H54 (cell line): ENCODE results near the gene AHI1.

Source experiments
- DNase-seq: peaks from one replicate; pipeline ENCODE4 v3.0.0; 2011; ENCODE audit warnings: low spot score, mixed read lengths; ENCODE audit not compliant: insufficient read length
- FAIRE-seq: peaks from 3 replicates; lab custom pipeline; 2011; peaks lifted over from hg19 to GRCh38; lab: Jason Lieb, UNC
- POLR2A ChIP-seq: IDR thresholded peaks from 2 replicates; pipeline ENCODE4 v1.6.1; 2011; ENCODE audit warnings: low read depth, mild to moderate bottlenecking, low read length

AHI1 gene

DNA sequence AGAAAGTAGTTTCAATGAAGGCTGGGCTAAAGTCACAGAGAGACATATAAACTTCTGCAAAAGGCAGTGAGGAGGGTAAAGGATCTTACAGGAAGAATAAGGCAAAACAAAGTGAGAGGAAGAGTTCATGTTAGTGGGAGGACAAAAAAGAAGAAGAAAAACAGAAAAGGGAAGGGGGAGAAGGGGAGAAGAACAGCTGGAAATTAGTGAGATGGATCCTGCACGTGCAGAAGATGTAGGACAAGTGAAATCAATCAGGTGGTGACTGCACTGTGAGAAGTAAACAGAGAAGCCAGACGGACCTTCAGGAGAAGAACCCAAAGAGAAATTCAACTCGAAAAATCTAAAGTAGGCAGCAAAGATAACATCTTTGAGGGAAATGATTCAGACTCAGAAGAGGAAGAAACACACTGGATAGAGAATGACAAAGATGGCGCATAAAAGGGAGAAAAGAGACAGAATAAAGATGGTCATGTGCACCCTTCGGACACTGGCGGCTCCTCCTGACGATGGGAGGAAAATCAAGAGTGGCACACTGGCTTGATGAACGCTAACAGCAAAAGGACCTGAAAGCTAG is 210.5 kb downstream of the AHI1 start:
- DNase-seq (no peak), FAIRE-seq (no peak)
- no peak for TF ChIP-seq POLR2A

DNA sequence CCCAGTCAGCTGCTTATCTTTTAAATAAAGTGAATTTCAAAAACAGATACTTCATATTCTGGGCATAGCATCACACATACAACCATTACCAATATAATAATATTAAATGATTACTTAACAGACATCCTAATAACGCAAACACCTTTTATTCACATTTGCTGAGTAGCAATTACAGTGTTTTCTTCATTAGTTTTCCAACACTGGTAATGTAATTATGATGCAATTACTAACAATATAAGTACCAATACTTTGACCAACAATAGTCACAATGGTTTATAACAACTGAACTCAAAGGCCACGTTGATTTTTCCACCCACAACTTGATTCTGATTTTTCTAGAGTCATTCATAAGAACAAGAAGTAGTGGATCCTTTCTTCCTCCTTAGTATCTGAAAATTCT is 212.4 kb downstream of the AHI1 start:
- no peak for FAIRE-seq
- no peak for TF ChIP-seq POLR2A
- DNase-seq = no peak

DNA sequence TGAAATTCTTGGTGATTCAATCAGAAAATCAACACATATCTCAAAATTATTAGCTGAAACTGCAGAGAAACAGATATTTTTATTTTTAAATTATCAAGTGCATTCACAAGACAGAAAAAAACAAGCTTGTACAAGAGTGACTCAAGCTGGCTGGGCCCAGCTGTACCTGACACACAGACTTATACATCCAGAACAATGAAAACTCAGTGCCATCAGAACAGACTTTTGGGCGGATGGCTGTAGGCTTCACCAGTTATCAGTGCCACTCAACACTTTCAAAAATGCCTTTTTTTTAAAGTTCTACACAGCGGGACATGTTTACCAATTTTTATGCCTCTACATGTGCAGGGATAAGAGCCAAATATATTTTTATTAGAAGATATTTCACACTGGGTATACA is 213.6 kb downstream of the AHI1 start:
- FAIRE-seq (no peak), DNase-seq (no peak)
- TF ChIP-seq POLR2A = no peak

DNA sequence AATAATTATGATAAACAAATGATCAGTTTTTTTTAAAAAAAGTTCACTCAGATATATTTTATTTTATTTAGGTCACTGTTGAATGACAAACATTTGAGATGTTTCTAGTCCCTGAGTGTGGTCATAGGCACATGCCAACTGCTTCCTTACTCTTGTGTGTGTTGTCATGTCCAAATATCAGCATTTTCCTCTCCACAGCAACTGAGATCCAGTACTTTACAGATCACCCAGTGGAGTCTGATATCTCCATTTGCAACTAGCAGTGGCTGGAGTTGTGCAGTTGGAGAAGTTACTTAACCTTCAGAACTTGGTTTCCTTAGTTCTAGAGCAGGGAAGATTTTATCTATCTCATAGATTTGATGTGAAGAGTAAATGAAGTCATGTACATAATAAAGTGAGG is 215.1 kb downstream of the AHI1 start:
- FAIRE-seq (no peak), DNase-seq (no peak)
- no peak for TF ChIP-seq POLR2A

DNA sequence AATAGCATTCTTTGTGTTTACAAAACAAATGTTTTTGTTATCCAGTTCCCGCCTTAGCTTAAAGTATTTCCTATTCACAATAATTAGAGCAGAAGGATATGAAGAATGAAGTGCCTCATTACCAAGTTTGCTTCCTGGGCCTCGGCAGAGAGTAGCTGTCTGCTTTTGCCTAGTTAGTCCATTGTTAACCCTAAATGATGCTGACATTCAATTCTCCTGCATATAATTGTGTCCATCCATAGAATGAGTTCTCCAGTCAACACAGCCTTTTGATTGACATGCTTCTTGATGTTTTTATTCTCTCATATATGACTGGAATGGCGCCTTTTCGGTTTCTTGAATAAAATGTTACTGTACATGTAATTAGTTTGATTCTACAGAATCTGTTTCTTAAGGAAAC is 215.6 kb downstream of the AHI1 start:
- FAIRE-seq (no peak), DNase-seq (no peak)
- no peak for TF ChIP-seq POLR2A

DNA sequence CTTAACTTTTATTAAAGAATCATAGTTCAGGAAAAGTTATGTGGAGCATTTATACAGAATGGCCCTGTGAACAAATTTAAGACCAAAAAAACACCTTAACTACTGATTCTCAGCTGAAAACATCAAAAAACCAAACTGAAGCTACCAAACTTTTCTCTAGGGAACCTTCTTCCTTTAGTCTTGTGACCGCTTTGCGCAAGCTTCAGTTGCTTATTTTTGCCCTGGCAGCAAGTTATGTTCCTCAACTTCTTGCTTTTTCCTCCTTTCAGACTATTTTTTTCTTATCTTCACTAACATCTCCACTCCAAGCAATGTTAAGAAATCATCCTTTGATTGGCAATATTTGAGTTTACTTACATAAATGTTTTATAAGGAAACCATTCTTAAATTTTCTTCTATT is 216.3 kb downstream of the AHI1 start:
- no peak for FAIRE-seq
- no peak for TF ChIP-seq POLR2A

DNA sequence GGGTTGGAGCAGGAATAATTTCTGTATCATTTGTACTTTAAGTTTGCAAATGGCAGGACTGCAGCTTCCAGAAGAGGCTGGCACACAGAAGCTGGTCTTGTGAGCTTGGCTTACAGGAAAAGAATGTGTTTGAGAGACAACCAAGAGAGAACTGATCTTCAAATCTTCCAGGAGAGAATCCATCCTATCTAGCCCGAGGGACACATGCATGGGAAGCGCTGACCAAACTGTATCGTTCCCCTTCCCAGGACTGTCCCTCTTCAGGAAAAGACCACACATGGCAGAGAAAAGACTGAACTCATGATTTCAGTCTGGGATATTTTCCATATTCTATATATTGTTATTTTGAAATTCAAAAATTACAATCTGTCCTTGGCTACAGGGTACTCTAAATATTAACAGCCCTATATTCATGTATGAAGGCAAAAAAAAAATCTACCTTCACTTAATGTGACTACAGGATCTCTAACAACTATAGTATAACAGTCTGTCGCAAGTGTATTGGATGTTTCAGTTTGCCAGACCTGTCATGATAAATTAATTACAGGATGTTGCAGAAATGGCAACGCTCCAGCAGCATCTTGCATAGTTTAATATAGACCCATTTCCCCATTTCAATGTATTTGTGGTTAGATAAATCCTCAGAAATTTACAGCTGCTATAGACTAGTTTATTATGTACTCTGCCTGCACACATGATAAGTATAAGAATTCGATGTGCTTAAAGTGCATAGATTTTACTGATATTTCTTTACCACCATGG is 217.0 kb downstream of the AHI1 start:
- no peak for FAIRE-seq
- no peak for DNase-seq

More for the DNA sequence above, 216.3 kb downstream of the AHI1 start:
- no peak for DNase-seq

DNA sequence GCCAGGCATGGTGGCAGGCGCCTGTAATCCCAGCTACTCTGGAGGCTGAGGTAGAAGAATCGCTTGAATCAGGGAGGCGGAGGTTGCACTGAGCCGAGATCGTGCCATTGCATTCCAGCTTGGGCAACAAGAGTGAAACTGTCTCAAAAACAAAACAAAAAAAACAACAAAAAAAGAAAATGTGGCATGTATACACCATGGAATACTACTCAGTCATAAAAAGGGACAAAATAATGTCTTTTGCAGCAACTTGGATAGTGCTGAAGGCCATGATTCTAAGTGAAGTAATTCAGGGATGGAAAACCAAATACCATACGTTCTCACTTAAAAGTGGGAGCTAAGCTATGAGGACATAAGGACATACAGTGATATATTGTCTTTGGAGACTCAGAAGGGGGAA is 220.1 kb downstream of the AHI1 start:
- FAIRE-seq = no peak
- no peak for TF ChIP-seq POLR2A
- no peak for DNase-seq

More for the DNA sequence above, 217.0 kb downstream of the AHI1 start:
- TF ChIP-seq POLR2A = no peak

DNA sequence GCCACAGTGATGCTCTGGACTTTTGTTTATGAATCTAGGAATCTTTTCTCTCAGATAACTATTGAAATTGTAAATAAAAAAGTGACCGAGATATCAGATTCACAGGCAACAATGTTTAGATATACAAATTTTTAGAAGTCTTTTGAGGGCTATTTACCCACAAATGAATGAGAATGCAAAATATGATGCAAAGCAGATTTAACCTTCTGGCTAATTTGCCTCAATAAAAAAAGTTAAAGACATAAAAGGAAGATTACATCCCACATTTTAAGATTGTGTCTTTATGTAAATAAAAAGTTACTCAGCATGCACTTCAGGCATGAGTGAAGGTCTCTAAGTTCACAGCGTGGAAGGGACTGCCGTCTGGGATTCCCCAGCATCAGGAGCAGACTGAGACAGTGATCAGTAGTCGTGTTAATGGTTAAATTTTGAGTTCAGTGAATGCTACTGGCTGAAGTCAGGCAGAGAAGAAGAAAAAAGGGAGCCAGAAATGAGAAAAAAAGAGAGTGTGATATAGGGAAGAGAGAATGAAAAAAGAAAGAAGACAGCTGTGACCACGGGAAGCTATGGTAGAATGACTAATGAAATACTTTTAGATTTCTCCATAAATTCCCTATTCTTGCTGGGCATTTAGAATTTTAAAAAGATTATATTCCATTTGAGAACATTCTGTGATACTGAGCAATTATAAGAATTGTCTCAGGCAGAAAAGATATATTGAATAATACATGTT is 222.8 kb downstream of the AHI1 start:
- no peak for DNase-seq
- TF ChIP-seq POLR2A = no peak
- FAIRE-seq = no peak

DNA sequence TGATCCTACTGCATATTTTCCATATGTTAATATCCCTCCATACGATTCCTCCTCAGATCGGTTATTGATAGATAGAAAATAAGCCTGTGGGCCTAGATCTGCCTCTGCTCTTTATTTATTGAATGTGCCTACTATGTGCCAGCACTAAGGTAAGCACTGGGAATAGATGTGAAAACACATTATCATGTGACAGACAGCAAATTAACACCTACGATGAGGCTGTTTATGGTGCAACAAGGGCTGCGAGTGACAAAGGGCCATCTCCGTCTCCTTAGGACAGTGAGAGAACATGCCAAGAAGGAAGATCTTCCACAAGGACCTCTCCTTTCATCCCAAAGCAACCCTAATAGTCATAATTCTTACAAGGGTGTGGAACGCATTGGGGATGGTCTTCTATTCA is 225.9 kb downstream of the AHI1 start:
- no peak for DNase-seq
- no peak for TF ChIP-seq POLR2A
- no peak for FAIRE-seq

DNA sequence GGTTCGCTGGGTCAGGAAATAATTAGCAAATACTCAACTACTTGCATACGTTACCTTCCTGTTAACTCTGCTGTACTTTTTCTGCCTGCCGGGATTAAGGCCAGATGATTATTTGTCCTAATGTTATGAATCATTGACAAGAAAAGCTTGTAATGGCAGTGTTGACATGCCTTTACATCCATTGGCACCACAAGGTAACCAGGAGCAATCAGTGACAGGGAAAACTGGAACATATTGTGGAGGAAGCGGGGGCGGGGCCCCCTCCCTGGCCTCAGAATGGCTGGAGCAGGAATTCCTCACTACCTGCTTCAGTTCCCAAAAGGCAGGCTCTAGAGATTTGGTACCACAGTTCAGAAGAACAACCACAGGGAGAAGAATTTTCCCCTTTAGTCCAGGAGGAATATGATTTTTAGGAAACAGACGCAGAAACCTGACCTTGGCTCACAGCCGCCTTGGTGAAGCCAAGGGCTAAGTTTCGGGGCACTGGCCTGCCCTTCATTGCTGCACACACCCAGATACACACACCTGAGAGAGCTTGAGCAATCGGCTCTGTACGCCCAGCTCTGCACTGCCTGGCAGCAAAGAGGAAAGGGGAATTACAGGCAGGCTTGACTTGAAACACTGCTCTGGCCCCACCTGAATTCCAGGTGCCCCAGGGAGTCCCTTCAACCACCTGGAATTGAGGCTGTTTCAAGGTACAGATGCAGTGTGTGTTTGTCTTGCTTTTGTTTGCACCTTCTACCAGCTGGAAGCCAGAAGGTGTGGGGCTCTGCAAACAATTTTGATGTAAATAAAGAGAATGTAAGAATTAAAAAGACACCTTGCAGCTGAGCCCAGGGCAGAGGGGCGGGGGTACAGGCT is 226.6 kb downstream of the AHI1 start:
- no peak for FAIRE-seq
- no peak for DNase-seq
- no peak for TF ChIP-seq POLR2A

DNA sequence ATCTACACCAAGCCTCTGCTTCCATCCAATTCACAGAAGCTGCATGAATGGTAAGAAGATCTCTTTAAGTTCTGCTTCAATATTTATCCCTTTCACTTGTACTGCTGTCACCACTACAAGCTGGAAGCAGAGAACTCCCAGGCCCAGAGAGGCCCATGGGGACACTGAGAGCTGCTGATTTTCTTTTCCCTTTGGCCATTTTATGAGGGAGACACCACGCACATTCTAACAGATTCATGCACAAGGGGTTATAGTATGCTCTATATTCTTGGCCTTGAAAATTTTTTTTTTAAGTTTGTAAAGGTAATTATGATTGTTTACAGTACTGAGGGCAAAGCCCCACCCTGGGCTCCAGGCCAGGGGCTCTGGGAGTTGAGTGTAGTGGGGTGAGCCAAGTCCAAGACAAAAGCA is 228.1 kb downstream of the AHI1 start:
- FAIRE-seq = no peak

DNA sequence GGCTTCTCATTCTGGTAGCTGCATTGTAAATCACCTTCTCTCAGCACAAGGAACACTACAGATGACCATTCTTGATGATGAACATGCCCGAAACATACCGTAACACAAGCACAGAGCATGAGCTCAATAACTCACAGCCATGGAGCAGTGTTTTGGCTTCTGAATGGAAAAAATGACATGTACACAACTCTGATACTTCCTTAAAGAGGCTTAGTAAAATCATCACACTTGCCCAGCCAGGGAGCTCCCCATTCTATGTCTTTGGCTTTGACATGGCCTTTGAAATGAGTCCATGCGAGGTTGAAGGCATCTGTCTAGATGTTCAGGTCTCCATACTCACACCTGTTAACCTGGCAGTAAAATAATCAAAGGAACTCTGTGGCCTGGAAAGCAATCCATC is 228.8 kb downstream of the AHI1 start:
- DNase-seq (no peak), FAIRE-seq (no peak)
- TF ChIP-seq POLR2A = no peak

More for the DNA sequence above, 228.1 kb downstream of the AHI1 start:
- TF ChIP-seq POLR2A = no peak
- DNase-seq = no peak
